Cardiac muscle cell (in vitro differentiated cells and primary cell): ENCODE measurements around the gene LMO1. TPM values are rescaled to one million over a fixed set of nuclear protein-coding genes. Genes with fewer than 3 reads are reported as not detected.

Experiments
- DNase-seq, 2 donors: peaks; one replicate each; pipeline versions ENCODE4 v3.0.0 to v3.0.0-alpha.2; 2010 to 2017; ENCODE audit warnings: low read depth in 1 of 2, low spot score in 1 of 2
- H3K27ac ChIP-seq: fragments of 200-600 bp; sonication (generic); 2 replicates; pipeline ENCODE4 v1.5.1; 2016
- H3K27me3 ChIP-seq: fragments of 200-600 bp; sonication (generic); 2 replicates; pipeline ENCODE4 v1.6.0; 2016; ENCODE audit warnings: control low read depth
- H3K36me3 ChIP-seq: fragments of 200-600 bp; sonication (generic); 2 replicates; pipeline ENCODE4 v1.5.1; 2016; ENCODE audit warnings: control low read depth
- H3K4me1 ChIP-seq: fragments of 200-600 bp; sonication (generic); 2 replicates; pipeline ENCODE4 v1.8.1; 2017; ENCODE audit warnings: low read depth, mild to moderate bottlenecking, mixed run types
- H3K4me3 ChIP-seq: fragments of 200-600 bp; sonication (generic); 2 replicates; pipeline ENCODE4 v1.5.1; 2016; ENCODE audit warnings: mild to moderate bottlenecking
- H3K9me3 ChIP-seq: fragments of 200-600 bp; sonication (generic); 2 replicates; pipeline ENCODE4 v1.5.1; 2017; ENCODE audit warnings: low read depth, mild to moderate bottlenecking, control low read depth
- CTCF ChIP-seq: IDR thresholded peaks from 2 replicates; pipeline ENCODE4 v1.5.1; 2012; ENCODE audit warnings: low read depth, mild to moderate bottlenecking, low read length
- polyA plus RNA-seq: library from polyadenylated mRNA; unstranded; fragments of >200 nt; fragmentation: Nextera tagmentation; extraction: Ambion mirVana; gene quantifications from 2 replicates; pipeline ENCODE4 v1.2.1, GENCODE V29; 2016
- total RNA-seq: library from RNA; depleted of rRNA; stranded (reverse); fragments of >200 nt; gene quantifications from 2 replicates; pipeline ENCODE4 v1.2.3, GENCODE V29; 2016

Gene LMO1
- total and polyA plus RNA-seq, 2 experiments from 2014 or later: 0.45 to 3.6 TPM

DNA sequence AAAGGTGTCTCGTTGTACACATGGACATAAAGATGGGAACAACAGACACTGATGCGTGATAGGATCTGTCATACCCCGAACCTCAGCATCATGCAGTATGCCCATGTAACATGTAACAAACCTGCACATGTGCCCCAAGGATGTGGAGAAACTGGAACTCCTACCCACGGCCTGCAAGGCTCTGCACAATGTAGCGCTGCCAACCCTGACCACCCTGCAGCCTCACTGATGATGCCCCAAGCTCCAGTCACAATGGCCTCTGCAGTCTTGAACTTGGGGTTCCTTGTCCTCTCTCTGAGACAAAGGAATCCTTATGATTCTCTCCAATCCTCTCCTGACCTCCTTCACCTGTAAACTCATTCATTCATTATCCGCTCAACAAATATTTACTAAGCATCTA lies 14.2 kb downstream of the LMO1 start:
- Histone ChIP-seq H3K27ac (no peak overlapping the region), H3K4me3 (no peak overlapping the region), H3K36me3 (no peaks in the 10 kb centered on the region), H3K4me1 (no peaks in the 10 kb centered on the region), H3K9me3 (no peaks in the 10 kb centered on the region), H3K27me3 (no peaks in the 10 kb centered on the region)
- DNase-seq: no peak
- TF ChIP-seq CTCF: no peak

DNA sequence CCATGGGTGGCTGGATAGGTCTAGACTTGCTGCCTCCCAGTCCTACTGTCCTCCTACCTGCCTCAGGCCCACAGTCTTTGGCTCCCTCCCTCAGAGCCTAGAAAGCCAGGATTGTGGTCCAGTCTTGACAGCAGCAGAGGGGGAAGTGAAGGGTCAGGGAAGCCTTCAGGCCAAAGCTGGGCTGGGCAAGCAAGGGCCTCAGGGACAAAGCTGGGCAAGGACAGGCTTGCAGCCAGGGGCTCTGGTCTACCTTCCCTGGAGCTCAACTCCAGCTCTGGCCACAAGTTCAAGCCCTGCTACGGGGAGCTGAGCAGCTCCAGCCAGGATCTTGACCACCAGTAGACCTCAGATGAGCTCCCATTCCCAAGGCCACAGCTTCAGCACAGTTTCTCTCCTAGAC lies 14.9 kb downstream of the LMO1 start:
- no peak overlapping the region for H3K4me3 ChIP-seq
- H3K27me3 ChIP-seq: no peaks in the 10 kb centered on the region
- H3K27ac ChIP-seq: no peak overlapping the region
- DNase-seq: no peak
- TF ChIP-seq CTCF: no peak
- no peaks in the 10 kb centered on the region for H3K36me3 ChIP-seq
- H3K9me3 ChIP-seq: no peaks in the 10 kb centered on the region
- no peaks in the 10 kb centered on the region for H3K4me1 ChIP-seq

- TF ChIP-seq CTCF: peak; percentile 45
- Histone ChIP-seq H3K9me3 (no peaks in the 10 kb centered on the region), H3K36me3 (no peaks in the 10 kb centered on the region), H3K4me1 (no peaks in the 10 kb centered on the region), H3K4me3 (no peak overlapping the region), H3K27me3 (no peaks in the 10 kb centered on the region), H3K27ac (no peak overlapping the region)
- peak in 1 of 2 donors; percentile 8 for DNase-seq
Measured at GRCh38 chr11:8247312-8247711, 16.4 kb downstream of the LMO1 start.

DNA sequence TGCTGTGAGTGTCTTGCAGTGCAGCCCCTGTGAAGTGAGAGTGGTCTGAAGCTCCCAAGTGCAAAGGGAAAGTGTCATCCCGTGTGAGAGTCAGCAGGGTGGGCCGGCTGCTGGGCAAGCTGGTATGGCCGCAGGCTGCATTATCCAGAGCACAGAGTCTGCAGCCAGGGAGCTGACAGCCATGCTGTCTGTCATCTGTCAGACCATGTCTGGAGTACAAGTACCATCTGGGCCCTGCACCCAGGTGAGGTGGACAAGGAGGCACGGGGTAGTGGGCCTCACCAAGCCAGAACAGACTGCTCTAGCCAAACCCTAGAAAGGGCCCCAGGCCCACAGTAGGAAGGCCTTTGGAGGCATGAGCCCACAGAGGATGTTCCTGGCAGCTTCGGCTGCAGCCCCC lies 20.2 kb downstream of the LMO1 start:
- no peaks in the 10 kb centered on the region for H3K4me1 ChIP-seq
- H3K27me3 ChIP-seq: no peaks in the 10 kb centered on the region
- no peak for DNase-seq
- H3K36me3 ChIP-seq: no peaks in the 10 kb centered on the region
- H3K27ac ChIP-seq: no peak overlapping the region
- H3K4me3 ChIP-seq: no peak overlapping the region
- TF ChIP-seq CTCF: no peak
- H3K9me3 ChIP-seq: no peaks in the 10 kb centered on the region

DNA sequence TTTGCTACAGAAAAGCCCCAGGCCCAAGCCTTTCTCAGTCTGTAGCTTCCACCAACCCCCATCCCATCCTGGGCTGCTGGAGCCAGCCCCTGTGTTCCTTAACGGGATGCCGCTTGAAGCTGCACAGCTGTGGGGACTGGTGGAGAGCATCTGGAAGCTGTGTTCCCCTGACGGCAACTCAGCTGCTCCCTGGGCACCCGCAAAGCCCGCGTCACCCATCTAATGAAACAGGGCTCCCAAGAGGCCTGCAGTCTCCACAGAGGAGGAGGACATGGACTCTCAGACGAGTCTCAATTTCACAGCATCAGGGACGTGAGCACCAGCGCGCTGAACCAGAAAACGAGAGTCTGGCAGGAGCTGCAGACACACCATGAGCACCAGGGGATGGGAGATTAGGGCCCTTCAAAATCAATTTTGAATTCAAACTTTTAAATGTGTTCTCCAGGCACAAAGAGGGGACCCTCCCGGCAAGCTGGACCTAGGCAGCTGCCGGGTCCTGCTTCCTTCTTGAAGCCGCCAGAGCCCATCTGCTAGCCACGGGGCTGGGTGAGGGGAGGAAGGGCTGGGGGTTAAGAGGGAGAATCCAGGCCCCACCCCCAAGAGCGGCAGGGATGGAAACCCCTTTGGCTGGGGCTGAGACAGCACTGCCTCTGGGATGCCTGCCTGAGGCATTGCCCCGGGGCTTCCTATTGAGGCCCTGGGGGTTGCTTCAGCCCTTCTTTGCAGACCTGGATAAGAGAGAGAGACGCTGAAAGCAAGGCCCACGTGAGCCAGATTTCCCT lies 21.0 kb downstream of the LMO1 start:
- no peak for TF ChIP-seq CTCF
- Histone ChIP-seq H3K4me3 (no peak overlapping the region), H3K36me3 (no peaks in the 10 kb centered on the region), H3K9me3 (no peaks in the 10 kb centered on the region), H3K4me1 (no peaks in the 10 kb centered on the region), H3K27ac (no peak overlapping the region), H3K27me3 (no peaks in the 10 kb centered on the region)
- no peak for DNase-seq
